Measurements from ENCODE around the gene PLAU.
A peak's percentile ranks its signal among the peaks of the same experiment; 100 is the strongest.
"Not testable (repeated sequence)": the region's sequence is repeated elsewhere in the genome, so short reads cannot be mapped to it uniquely, and the experiment has no call there.

The PLAU gene

GRCh38 chr10:73922007-73922863, 11.3 kb downstream of the PLAU start:
- DNase-seq (ENCODE audit: low read depth): no peak

GRCh38 chr10:73922864-73923133, 11.9 kb downstream of the PLAU start:
- no peak for DNase-seq (ENCODE audit: low read depth)

- no peak for DNase-seq (ENCODE audit: low read depth)
These were observed 13.1 kb downstream of the PLAU start for GRCh38 chr10:73923935-73924598.

GRCh38 chr10:73924935-73925334, 14.0 kb downstream of the PLAU start:
- no peak for DNase-seq (ENCODE audit: low read depth)

- DNase-seq (ENCODE audit: low read depth): no peak
These were observed 14.6 kb downstream of the PLAU start for GRCh38 chr10:73925539-73925938.

GRCh38 chr10:73926152-73926764, 15.3 kb downstream of the PLAU start:
- no peak for DNase-seq (ENCODE audit: low read depth)

GRCh38 chr10:73930630-73931327, 19.8 kb downstream of the PLAU start:
- not testable (repeated sequence) for DNase-seq (ENCODE audit: low read depth)

- peak; percentile 58 for DNase-seq (ENCODE audit: low read depth)
These were observed 21.1 kb downstream of the PLAU start for GRCh38 chr10:73931767-73932619.

- DNase-seq (ENCODE audit: low read depth): no peak
These were observed 21.7 kb downstream of the PLAU start for GRCh38 chr10:73932620-73933112.

- no peak for DNase-seq (ENCODE audit: low read depth)
These were observed 23.1 kb downstream of the PLAU start for GRCh38 chr10:73934074-73934473.

- DNase-seq (ENCODE audit: low read depth): no peak
These were observed 25.0 kb downstream of the PLAU start for GRCh38 chr10:73935895-73936294.

- no peak for DNase-seq (ENCODE audit: low read depth)
These were observed 26.6 kb downstream of the PLAU start for GRCh38 chr10:73937333-73938043.

GRCh38 chr10:73940634-73941221, 29.8 kb downstream of the PLAU start:
- DNase-seq (ENCODE audit: low read depth): peak; percentile 74

GRCh38 chr10:73941300-73941699, 30.4 kb downstream of the PLAU start:
- no peak for DNase-seq (ENCODE audit: low read depth)

GRCh38 chr10:73944356-73945100, 33.6 kb downstream of the PLAU start:
- no peak for DNase-seq (ENCODE audit: low read depth)

- no peak for DNase-seq (ENCODE audit: low read depth)
These were observed 35.6 kb downstream of the PLAU start for GRCh38 chr10:73946253-73947145.

GRCh38 chr10:73948947-73949633, 38.2 kb downstream of the PLAU start:
- DNase-seq (ENCODE audit: low read depth): no peak

All from activated T-helper 9 cell treated with anti-CD3 and anti-CD28 coated beads, Interleukin-2, amount 50 U/mL, for 16 hours (primary cell).